GM11168 (cell line): Measurements from ENCODE around the gene IL3RA.
"Not testable (repeated sequence)": the region's sequence is repeated elsewhere in the genome, so short reads cannot be mapped to it uniquely, and the experiment has no call there.

ENCODE experiments used
- in situ Hi-C: fragments of 300-500 bp; cut with MboI; formaldehyde crosslinking; loops from one replicate; pipeline ENCODE4 v1.12.0; 2022; ENCODE audit warnings: low sequenced_read_pairs; ENCODE audit not compliant: unreplicated experiment

IL3RA gene

GRCh38 chrX:1336331-1336943 is at the start of gene IL3RA:
IL3RA (plus strand) TSS chrX:1336785; CDS start chrX:1341766, 4,981 bp downstream.
- in situ Hi-C loops = no loop called here

DNA sequence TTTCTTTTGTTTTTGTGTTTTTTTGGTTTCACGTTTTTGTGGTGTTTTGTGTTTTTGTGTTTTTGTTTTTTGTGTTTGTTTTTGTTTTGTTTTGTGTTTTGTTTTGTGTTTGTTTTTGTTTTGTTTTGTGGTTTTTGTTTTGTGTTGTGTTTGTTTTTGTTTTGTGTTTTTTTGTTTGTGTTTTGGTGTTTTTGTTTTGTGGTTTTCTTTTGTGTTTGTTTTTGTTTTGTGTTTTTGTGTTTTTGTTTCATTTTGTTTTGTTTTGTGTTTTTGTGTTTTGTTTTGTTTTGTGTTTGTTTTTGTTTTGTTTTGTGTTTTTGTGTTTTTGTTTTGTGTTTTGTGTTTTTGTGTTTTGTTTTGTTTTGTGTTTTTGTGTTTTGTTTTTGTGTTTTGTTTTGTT is 47.0 kb upstream of the IL3RA start:
- in situ Hi-C loops = no loop called here

GRCh38 chrX:1291110-1291740 is 45.4 kb upstream of the IL3RA start:
- in situ Hi-C loops = no loop called here

- in situ Hi-C loops = no loop called here
Measured at GRCh38 chrX:1292575-1293290, 43.9 kb upstream of the IL3RA start.

DNA sequence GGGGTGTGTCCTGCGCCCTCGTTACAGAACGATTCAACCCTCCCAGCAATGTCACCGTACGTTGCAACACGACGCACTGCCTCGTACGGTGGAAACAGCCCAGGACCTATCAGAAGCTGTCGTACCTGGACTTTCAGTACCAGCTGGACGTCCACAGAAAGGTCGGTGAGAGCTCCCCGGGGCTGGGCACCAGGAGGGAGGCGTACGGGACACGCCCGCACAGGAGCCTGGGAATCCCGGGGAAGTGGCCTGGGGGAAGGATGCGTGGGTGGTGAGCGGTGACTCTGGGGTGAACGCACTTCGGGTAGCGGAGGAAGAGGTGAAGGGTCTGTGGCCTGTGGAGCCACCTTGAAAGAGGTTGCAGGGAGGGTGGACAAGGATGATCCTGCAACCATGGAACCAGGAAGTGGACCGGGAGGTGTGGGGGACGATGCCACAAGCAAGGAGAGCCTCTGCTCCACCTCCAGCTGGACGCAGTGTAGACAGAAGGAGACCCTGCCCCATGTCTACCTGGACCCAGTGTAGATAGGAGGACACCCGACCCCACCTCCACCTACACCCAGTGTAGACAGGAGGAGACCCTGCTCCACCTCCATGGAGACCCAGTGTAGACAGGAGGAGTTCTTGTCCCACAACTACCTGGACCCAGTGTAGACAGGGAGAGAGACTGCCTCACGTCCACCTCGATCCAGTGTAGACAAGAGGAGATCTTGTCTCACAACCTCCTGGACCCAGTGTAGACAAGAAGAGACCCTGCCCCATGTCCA is 42.1 kb upstream of the IL3RA start:
- in situ Hi-C loops = no loop called here

GRCh38 chrX:1295550-1295949 is 41.0 kb upstream of the IL3RA start:
- in situ Hi-C loops = no loop called here

GRCh38 chrX:1297591-1297990 is 39.0 kb upstream of the IL3RA start:
- in situ Hi-C loops = not testable (repeated sequence)

DNA sequence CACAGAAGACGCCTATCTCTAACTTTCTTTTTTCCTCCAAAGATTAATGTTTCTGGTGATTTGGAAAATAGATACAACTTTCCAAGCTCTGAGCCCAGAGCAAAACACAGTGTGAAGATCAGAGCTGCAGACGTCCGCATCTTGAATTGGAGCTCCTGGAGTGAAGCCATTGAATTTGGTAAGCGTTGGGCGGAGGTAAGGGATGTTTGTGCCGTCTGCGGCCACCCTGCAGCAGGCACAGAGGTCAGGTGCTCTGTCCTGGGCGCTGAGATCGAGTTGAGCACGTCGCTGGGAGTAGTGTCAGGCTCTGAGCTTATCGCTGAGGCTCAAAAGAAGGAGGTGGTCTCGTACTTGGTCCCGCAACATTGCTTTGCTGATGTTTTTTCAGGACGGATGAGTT is 36.1 kb upstream of the IL3RA start:
- in situ Hi-C loops = loop anchor here (5.0 kb wide), 1 partner anchor 38 kb away; no protein-coding TSS in a partner anchor

GRCh38 chrX:1305411-1305810 is 31.2 kb upstream of the IL3RA start:
- in situ Hi-C loops = no loop called here

DNA sequence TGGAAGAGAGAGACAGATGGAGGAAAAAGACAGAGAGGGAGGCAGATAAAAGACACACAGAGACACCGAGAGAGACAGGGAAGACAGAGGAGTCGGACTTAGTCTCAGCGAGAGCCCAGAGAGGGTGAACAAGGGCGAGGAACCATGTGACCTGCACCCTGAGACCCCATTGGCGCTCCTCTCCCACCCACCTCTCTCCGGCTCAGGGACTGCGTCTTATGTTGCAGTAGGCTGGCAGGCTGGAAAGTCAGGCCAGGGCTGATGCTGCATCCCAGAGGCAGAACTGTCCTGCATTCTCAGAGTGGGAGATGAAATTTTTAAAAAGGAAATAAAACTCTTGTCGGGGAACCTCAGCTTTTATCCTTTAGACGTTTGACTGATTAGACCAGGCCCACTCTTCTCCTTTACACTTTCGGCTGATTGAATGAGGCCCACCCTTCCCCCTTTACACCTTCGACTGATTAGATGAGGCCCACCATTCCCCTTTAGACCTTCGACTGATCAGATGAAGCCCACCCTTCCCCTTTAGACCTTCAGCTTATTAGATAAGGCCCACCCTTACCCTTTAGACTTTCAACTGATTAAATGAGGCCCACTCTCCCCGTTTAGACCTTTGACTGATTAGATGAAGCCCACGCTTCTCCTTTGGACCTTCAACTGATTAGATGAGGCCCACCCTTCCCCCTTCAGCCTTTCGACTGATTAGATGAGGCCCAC is 29.5 kb upstream of the IL3RA start:
- in situ Hi-C loops = no loop called here

GRCh38 chrX:1307626-1308340 is 28.8 kb upstream of the IL3RA start:
- in situ Hi-C loops = no loop called here

DNA sequence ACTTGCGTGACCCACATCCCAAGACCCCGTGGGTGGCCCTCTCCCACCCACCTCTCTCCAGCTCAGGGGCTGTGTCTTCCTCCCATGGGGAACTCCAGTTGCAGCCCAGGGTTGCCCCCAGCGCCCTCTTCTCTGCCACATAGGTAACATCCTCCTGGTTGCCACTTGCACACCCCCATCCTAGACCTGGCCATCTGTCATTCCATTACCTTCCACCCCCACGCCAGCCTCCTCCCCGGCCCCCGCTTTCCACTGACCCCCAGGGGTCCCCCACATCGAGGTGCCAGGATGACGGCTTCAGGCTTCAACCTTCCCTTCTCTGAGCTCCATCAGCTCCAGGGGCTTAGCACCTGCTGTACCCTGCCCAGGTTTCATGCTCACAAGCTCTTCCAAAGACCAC is 28.1 kb upstream of the IL3RA start:
- in situ Hi-C loops = no loop called here

DNA sequence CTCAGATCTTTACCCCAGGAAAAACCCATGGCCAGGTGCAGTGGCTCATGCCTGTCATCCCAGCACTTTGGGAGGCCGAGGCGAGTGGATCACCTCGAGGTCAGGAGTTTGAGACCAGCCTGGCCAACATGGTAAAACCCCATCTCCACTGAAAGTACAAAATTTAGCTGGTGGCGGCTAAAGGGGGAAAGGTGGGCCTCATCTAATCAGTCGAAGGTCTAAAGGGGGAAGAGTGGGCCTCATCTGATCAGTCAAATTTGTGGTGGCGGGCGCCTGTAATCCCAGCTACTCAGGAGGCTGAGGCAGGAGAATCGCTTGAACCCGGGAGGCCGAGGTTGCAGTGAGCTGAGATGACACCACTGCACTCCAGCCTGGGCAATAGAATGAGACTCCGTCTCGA is 27.7 kb upstream of the IL3RA start:
- in situ Hi-C loops = not testable (repeated sequence)

GRCh38 chrX:1313788-1314187 is 22.8 kb upstream of the IL3RA start:
- in situ Hi-C loops = no loop called here

- in situ Hi-C loops = no loop called here
Measured at GRCh38 chrX:1316527-1316926, 20.1 kb upstream of the IL3RA start.

GRCh38 chrX:1321674-1322073 is 14.9 kb upstream of the IL3RA start:
- in situ Hi-C loops = no loop called here

GRCh38 chrX:1322393-1322792 is 14.2 kb upstream of the IL3RA start:
- in situ Hi-C loops = no loop called here

GRCh38 chrX:1323315-1323714 is 13.3 kb upstream of the IL3RA start:
- in situ Hi-C loops = no loop called here

DNA sequence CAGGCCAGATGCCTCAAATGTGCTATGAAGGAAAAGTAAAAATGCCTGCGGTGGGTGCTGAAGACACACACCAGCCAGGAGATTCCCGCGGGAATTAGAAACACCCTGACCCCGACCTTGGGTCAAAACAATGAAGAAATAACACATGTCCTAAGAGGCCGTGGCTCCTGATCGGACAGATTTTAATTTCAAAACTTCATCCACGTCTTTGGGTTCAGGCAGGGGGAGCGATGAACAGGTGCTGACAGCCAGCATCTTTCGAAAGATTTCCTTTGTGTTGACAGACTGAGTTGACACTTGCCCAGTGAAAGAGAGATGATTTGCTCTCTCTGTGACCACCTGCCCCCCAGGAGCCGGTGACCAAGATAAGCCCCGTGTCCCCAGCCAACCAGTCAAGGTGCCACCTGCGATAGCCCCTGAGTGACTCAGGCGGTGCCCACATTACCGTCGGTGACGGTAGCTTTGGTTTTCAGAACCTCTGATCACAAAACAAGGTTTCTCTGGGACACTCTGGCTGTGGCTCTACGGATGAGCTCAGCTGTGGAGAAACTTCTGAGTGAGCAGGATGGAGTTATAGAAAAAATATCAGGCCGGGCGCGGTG is 11.0 kb upstream of the IL3RA start:
- in situ Hi-C loops = no loop called here
